Spinal cord (tissue), 10 donors: ENCODE data around the gene ATP5ME. TPM values are rescaled to one million over a fixed set of nuclear protein-coding genes. Genes with fewer than 3 reads are reported as not detected.

Source experiments
- DNase-seq, 6 donors: peaks; one replicate each; pipeline versions ENCODE4 v3.0.0 to v3.0.0-alpha.2; 2013 to 2015; ENCODE audit warnings: low spot score in 6 of 6, low read depth in 4 of 6
- H3K27ac ChIP-seq: one replicate; pipeline ENCODE4 v1.5.1; 2013; ENCODE audit warnings: low read depth, low read length, control low read depth
- H3K27me3 ChIP-seq: one replicate; pipeline ENCODE4 v1.6.1; 2013; ENCODE audit warnings: low read length; ENCODE audit not compliant: control insufficient read depth, insufficient read depth
- H3K36me3 ChIP-seq: one replicate; pipeline ENCODE4 v1.6.1; 2013; ENCODE audit warnings: low read length; ENCODE audit not compliant: control insufficient read depth, insufficient read depth
- H3K4me1 ChIP-seq: one replicate; pipeline ENCODE4 v1.6.1; 2013; ENCODE audit warnings: low read length; ENCODE audit not compliant: control insufficient read depth, insufficient read depth
- H3K4me3 ChIP-seq: one replicate; pipeline ENCODE4 v1.5.1; 2013; ENCODE audit warnings: low read depth, low read length, control low read depth
- H3K9me3 ChIP-seq: one replicate; pipeline ENCODE4 v1.6.1; 2013; ENCODE audit warnings: low read length; ENCODE audit not compliant: control insufficient read depth, insufficient read depth
- WGBS: methylation state at CpG from one replicate; pipeline ENCODE4 v1.1.5; 2013; ENCODE audit warnings: missing lambda C conversion rate; ENCODE audit not compliant: insufficient coverage; 5-methylcytosine and 5-hydroxymethylcytosine counted together
- polyA plus RNA-seq, 2 donors: library from polyadenylated mRNA; unstranded; fragments of 120-200 nt; gene quantifications; one replicate each; pipeline ENCODE4 v1.2.1, GENCODE V29; 2013; ENCODE audit not compliant: insufficient read length in 2 of 2
- total RNA-seq, 2 donors: library from RNA; depleted of rRNA in 1 of 2; stranded (reverse); fragments of 120-200 nt in 1 of 2; fragments of >200 nt in 1 of 2; gene quantifications; one replicate each; pipeline versions ENCODE4 v1.2.3 to v1.2.4, GENCODE V29; 2013 to 2014
- donor health status: healthy.

The ATP5ME gene
- total and polyA plus RNA-seq, 4 donors = 191 to 726 (median 334) TPM

DNA sequence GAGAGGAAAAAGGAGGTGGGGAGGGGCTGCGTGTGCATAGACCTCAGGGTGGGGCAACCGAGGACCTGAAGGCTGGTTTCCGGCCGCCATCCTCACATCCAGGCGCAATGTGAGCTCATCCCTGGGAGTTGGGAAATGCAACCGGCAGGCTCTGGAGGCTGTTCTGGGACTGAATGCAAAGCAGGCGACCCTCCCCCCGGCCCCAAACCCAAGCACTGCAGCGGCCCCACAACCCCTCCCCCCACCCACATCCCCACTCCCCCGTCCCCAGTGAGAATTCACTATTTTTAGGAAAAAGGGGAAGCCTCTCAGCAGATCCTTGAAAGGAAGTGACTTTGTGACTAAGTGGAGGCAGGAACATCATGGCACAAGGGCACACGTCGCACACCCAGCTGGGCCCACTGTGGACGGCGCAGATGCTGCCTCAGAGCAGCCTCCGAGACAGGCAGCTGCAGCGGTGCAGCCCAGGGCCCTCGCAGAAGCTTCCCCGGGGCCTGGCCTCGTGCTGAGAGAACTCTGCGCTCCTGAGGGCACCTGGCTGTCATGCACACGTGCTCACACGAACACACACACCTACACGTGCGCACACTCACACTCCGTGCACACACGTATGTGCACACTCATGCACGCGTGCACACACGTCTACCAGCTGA lies 50.0 kb downstream of the ATP5ME start:
- Histone ChIP-seq H3K4me3 (no peak overlapping the region), H3K27ac (no peak overlapping the region), H3K9me3 (no peaks in the 10 kb centered on the region), H3K36me3 (no peaks in the 10 kb centered on the region), H3K27me3 (no peaks in the 10 kb centered on the region), H3K4me1 (no peaks in the 10 kb centered on the region)
- 75% methylated on average over 24 of the region's 29 CpGs for WGBS
- no peak for DNase-seq

DNA sequence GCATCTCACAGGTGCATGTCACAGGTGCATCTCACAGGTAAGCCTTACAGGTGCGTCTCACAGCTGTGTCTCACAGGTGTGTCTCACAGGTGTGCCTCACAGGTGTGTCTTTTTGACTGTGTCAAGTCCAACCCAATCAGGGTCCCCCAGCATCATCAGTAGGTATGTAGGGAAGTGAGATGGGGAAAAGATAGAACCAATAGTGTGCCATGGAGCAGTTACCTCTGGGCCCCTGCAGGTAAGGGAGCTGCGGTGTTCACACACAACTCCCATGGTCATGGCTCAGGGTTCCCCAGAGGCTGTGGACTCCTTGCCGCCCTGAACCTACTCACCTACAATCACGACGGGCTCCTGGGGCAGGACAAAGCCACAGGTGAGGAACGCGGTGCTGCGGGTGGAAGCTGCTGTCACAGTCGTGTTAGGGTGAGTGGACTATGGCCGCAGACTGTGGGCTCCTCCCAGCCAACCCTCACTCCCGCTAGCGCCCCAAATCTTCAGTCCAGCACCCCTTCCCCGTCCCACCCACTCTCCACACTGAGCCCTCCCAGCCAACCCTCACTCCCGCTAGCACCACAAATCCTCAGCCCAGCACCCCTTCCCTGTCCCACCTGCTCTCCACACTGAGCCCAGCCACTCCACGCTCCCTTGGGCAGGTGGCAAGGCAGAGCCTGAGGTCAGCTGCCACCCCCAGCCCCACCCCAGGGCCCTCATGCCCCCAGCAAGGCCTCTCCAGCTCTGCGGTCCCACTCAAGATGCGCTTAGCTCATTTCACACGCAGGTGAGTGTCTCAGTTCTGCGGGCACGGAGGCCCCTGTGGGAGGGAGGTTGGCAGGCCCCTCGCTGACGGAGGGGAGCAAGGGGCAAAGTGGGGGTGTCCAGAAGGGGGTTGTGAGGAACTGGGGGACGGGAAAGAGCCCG lies 50.8 kb downstream of the ATP5ME start:
- no peak overlapping the region for H3K4me3 ChIP-seq
- H3K9me3 ChIP-seq = no peaks in the 10 kb centered on the region
- H3K27me3 ChIP-seq = no peaks in the 10 kb centered on the region
- no peaks in the 10 kb centered on the region for H3K4me1 ChIP-seq
- no peak for DNase-seq
- H3K27ac ChIP-seq = no peak overlapping the region
- 83% methylated on average over 23 of the region's 24 CpGs for WGBS
- H3K36me3 ChIP-seq = no peaks in the 10 kb centered on the region

Other genes starting within 250 kb of the ATP5ME start
- 10 to 100 TPM; 40.0 to 48.4 TPM for gene ZNF721, start 175.1 kb downstream of the ATP5ME start, total RNA-seq
- gene ZNF721, start 175.1 kb downstream of the ATP5ME start, polyA plus RNA-seq = 10 to 100 TPM; 36.4 to 38.6 TPM
- gene PIGG, start 175.1 kb downstream of the ATP5ME start, total RNA-seq = 10 to 100 TPM; 34.4 to 52.6 TPM
- 10 to 100 TPM; 50.9 to 64.8 TPM for gene PIGG, start 175.1 kb downstream of the ATP5ME start, polyA plus RNA-seq
- 1 to 10 TPM; 4.4 to 6.7 TPM for gene TMEM271, start 98.0 kb downstream of the ATP5ME start, total RNA-seq
- 10 to 100 TPM; 16.1 to 17.1 TPM for gene TMEM271, start 98.0 kb downstream of the ATP5ME start, polyA plus RNA-seq
- 10 to 100 TPM; 16.8 to 17.7 TPM for gene PDE6B, start 48.7 kb downstream of the ATP5ME start, total RNA-seq
- gene PDE6B, start 48.7 kb downstream of the ATP5ME start, polyA plus RNA-seq = 10 to 100 TPM; 21.7 to 24.1 TPM
- gene MYL5, start 266 bp upstream of the ATP5ME start, total RNA-seq = 10 to 100 TPM in 1 of 2 donors, 1 to 10 TPM in 1; 5.8 to 27.3 TPM
- gene MYL5, start 266 bp upstream of the ATP5ME start, polyA plus RNA-seq = 10 to 100 TPM; 15.0 to 21.0 TPM
- gene SLC49A3, start 14.9 kb upstream of the ATP5ME start, total RNA-seq = 1 to 10 TPM; 1.6 to 6.4 TPM
- gene SLC49A3, start 14.9 kb upstream of the ATP5ME start, polyA plus RNA-seq = 1 to 10 TPM; 1.6 to 5.1 TPM
- 10 to 100 TPM; 40.4 to 45.6 TPM for gene PCGF3, start 31.6 kb upstream of the ATP5ME start, total RNA-seq
- 10 to 100 TPM; 78.1 to 80.2 TPM for gene PCGF3, start 31.6 kb upstream of the ATP5ME start, polyA plus RNA-seq
- gene CPLX1, start 151.9 kb upstream of the ATP5ME start, total RNA-seq = 10 to 100 TPM in 1 of 2 donors, 1 to 10 TPM in 1; 5.3 to 15.4 TPM
- gene CPLX1, start 151.9 kb upstream of the ATP5ME start, polyA plus RNA-seq = 100 to 1,000 TPM; 114 to 117 TPM